Panc1 (cell line): ENCODE data around the gene SERTAD1. TPM values are rescaled to one million over a fixed set of nuclear protein-coding genes. Genes with fewer than 3 reads are reported as not detected.
"Not testable (repeated sequence)": the region's sequence is repeated elsewhere in the genome, so short reads cannot be mapped to it uniquely, and the experiment has no call there.

ENCODE experiments used
- ATAC-seq: fragments of 200-7000 bp; cut with Tn5 transposase; 2 replicates; pipeline ENCODE4 v1.9.1; 2020; ENCODE audit warnings: mild to moderate bottlenecking, moderate library complexity
- BruUV-seq: library from RNA; stranded (reverse); fragments of 400-500 nt; replicated peaks from 2 replicates; lab custom pipeline; 2021; lab: Mats Ljungman, UMichigan
- CTCF ChIA-PET: fragments of 300-600 bp; sonication (Branson Sonifier 250); formaldehyde crosslinking; loops from one replicate; lab custom pipeline; 2022; ENCODE audit warnings: antibody characterized with exemption; lab: Charles Lee
- POLR2A ChIA-PET: fragments of 300-600 bp; sonication (Branson Sonifier 250); formaldehyde crosslinking; loops from one replicate; lab custom pipeline; 2022; ENCODE audit warnings: antibody characterized with exemption; lab: Charles Lee
- DNase-seq: peaks from one replicate; pipeline ENCODE4 v3.0.0-alpha.2; 2010; ENCODE audit warnings: low read depth, low spot score
- H3K27ac ChIP-seq: 2 replicates; pipeline ENCODE4 v1.5.1; 2011; ENCODE audit warnings: mild to moderate bottlenecking, low read length, inconsistent platforms
- H3K27me3 ChIP-seq: fragments of 200-500 bp; sonication (Bioruptor generic); 2 replicates; pipeline ENCODE4 v1.6.0; 2014; ENCODE audit warnings: low read length, inconsistent platforms; ENCODE audit not compliant: control insufficient read depth, insufficient read depth
- H3K36me3 ChIP-seq: fragments of 200-500 bp; sonication (Bioruptor generic); 2 replicates; pipeline ENCODE4 v1.5.1; 2014; ENCODE audit warnings: inconsistent platforms, mild to moderate bottlenecking, low read length, moderate library complexity; ENCODE audit not compliant: control insufficient read depth, insufficient read depth
- H3K4me1 ChIP-seq: 2 replicates; pipeline ENCODE4 v1.5.1; 2011; ENCODE audit warnings: inconsistent platforms, mild to moderate bottlenecking, low read length, moderate library complexity; ENCODE audit not compliant: control insufficient read depth, insufficient read depth
- H3K4me3 ChIP-seq, 2 experiments: 2 replicates each; pipeline ENCODE4 v1.5.1; 2011 to 2012; ENCODE audit warnings: low read depth in 2 of 2, low read length in 2 of 2, mild to moderate bottlenecking in 2 of 2, inconsistent platforms in 1 of 2, moderate library complexity in 1 of 2
- H3K9me3 ChIP-seq: fragments of 200-500 bp; sonication (Bioruptor generic); 2 replicates; pipeline ENCODE4 v1.5.1; 2014; ENCODE audit warnings: low read depth, mild to moderate bottlenecking, inconsistent platforms, low read length, moderate library complexity; ENCODE audit not compliant: control insufficient read depth, insufficient read depth
- POLR2AphosphoS5 ChIP-seq: IDR thresholded peaks from 2 replicates; pipeline ENCODE4 v1.6.1; 2012; ENCODE audit warnings: mild to moderate bottlenecking, low read depth, low read length, moderate library complexity
- SIN3A ChIP-seq: IDR thresholded peaks from 2 replicates; pipeline ENCODE4 v1.6.1; 2012; ENCODE audit warnings: low read depth, mild to moderate bottlenecking, low read length, moderate library complexity, borderline replicate concordance; ENCODE audit not compliant: insufficient read depth
- TCF7L2 ChIP-seq: IDR thresholded peaks from 2 replicates; pipeline ENCODE4 v1.6.1; 2011; ENCODE audit warnings: mild to moderate bottlenecking, low read depth, low read length, inconsistent platforms
- in situ Hi-C: cut with HindIII; loops from 2 replicates; pipeline ENCODE4 v1.10.0; 2016; ENCODE audit warnings: low sequenced_read_pairs, low pct_unique_long_range_greater_than_20kb
- intact Hi-C: fragments of 100-400 bp; cut with micrococcal nuclease; formaldehyde crosslinking; loops from one replicate; pipeline ENCODE4 v1.10.0; 2022; ENCODE audit not compliant: unreplicated experiment
- total RNA-seq: library from RNA; stranded (reverse); gene quantifications from one replicate; pipeline ENCODE4 v1.2.1, GENCODE V29; 2021; ENCODE audit not compliant: unreplicated experiment
- TF ChIP-seq, protein P1 (sequence below): fragments of 450-650 bp; IDR thresholded peaks from 2 replicates; pipeline ENCODE4 v1.5.1; 2017; ENCODE audit warnings: mild to moderate bottlenecking
- TF ChIP-seq, protein P2 (sequence below), 2 experiments: IDR thresholded peaks; 2 replicates each; pipeline ENCODE4 v1.6.1; 2011 to 2012; ENCODE audit warnings: low read depth in 2 of 2, control low read depth in 1 of 2, low read length in 1 of 2, mild to moderate bottlenecking in 1 of 2, moderate library complexity in 1 of 2; ENCODE audit not compliant: insufficient read depth in 1 of 2

Gene SERTAD1
- total RNA-seq, 1 experiment from 2014 or later, result 13.4 TPM

DNA sequence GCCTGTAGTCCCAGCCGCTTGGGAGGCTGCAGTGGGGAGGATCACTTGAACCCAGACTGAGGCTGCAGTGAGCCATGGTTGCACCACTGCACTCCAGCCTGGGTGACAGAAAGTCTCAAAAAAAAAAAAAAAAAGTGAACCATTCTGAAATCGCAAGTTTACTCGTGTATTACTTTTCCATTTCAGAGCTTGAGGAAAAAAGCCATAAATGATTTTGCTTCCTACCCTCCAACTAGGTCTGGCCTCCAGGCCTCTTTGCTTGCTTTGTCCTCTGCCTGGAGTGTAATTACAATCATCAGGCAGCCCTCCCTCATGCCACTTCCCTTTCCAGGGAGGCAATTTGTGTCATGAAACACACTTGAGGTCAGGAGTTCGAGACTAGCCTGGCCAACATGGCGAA is 31.3 kb upstream of the SERTAD1 start:
- Histone ChIP-seq H3K9me3 (no peaks in the 10 kb centered on the region), H3K27me3 (no peaks in the 10 kb centered on the region), H3K4me1 (no peaks in the 10 kb centered on the region), H3K27ac (no peak overlapping the region), H3K4me3 (no peak overlapping the region), H3K36me3 (no peaks in the 10 kb centered on the region)
- in situ Hi-C loops (no loop called here), intact Hi-C loops (no loop called here)
- no peak for DNase-seq
- ChIA-PET CTCF (no interaction called here), POLR2A (no interaction called here)
- ATAC-seq, result no peak
- BruUV-seq, result no TSS peak
- TF ChIP-seq, protein P1, sequence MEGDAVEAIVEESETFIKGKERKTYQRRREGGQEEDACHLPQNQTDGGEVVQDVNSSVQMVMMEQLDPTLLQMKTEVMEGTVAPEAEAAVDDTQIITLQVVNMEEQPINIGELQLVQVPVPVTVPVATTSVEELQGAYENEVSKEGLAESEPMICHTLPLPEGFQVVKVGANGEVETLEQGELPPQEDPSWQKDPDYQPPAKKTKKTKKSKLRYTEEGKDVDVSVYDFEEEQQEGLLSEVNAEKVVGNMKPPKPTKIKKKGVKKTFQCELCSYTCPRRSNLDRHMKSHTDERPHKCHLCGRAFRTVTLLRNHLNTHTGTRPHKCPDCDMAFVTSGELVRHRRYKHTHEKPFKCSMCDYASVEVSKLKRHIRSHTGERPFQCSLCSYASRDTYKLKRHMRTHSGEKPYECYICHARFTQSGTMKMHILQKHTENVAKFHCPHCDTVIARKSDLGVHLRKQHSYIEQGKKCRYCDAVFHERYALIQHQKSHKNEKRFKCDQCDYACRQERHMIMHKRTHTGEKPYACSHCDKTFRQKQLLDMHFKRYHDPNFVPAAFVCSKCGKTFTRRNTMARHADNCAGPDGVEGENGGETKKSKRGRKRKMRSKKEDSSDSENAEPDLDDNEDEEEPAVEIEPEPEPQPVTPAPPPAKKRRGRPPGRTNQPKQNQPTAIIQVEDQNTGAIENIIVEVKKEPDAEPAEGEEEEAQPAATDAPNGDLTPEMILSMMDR, result no peak
- TF ChIP-seq, protein P2, sequence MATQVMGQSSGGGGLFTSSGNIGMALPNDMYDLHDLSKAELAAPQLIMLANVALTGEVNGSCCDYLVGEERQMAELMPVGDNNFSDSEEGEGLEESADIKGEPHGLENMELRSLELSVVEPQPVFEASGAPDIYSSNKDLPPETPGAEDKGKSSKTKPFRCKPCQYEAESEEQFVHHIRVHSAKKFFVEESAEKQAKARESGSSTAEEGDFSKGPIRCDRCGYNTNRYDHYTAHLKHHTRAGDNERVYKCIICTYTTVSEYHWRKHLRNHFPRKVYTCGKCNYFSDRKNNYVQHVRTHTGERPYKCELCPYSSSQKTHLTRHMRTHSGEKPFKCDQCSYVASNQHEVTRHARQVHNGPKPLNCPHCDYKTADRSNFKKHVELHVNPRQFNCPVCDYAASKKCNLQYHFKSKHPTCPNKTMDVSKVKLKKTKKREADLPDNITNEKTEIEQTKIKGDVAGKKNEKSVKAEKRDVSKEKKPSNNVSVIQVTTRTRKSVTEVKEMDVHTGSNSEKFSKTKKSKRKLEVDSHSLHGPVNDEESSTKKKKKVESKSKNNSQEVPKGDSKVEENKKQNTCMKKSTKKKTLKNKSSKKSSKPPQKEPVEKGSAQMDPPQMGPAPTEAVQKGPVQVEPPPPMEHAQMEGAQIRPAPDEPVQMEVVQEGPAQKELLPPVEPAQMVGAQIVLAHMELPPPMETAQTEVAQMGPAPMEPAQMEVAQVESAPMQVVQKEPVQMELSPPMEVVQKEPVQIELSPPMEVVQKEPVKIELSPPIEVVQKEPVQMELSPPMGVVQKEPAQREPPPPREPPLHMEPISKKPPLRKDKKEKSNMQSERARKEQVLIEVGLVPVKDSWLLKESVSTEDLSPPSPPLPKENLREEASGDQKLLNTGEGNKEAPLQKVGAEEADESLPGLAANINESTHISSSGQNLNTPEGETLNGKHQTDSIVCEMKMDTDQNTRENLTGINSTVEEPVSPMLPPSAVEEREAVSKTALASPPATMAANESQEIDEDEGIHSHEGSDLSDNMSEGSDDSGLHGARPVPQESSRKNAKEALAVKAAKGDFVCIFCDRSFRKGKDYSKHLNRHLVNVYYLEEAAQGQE (IDR thresholded peaks at IDR 0.05; ENCODE audit: insufficient read depth in 1 of 2, low read depth in 2 of 2, low read length in 1 of 2), result no peak
- TF ChIP-seq POLR2AphosphoS5 (no peak), TCF7L2 (no peak), SIN3A (no peak)

DNA sequence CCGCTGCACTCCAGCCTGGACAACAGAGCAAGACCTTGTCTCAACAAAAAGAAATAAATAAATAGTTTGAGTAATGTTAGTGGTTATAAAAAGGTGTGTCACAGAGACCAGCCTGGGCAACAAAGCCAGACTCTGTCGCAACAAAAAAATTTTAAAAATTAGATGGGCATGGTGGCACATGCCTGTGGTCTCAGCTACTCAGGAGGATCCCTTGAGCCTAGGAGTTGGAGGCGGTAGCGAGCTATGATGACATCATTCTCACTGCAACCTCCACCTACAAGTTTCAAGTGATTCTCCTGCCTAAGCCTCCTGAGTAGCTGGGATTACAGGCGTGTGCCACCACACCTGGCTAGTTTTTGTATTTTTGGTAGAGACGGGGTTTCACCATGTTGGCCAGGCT is 28.2 kb upstream of the SERTAD1 start:
- H3K9me3 ChIP-seq, DNase-seq, H3K27ac ChIP-seq, H3K4me1 ChIP-seq, BruUV-seq, CTCF ChIA-PET, H3K4me3 ChIP-seq, intact Hi-C loops, H3K36me3 ChIP-seq, H3K27me3 ChIP-seq, in situ Hi-C loops, ATAC-seq, POLR2A ChIA-PET: not testable (repeated sequence)

DNA sequence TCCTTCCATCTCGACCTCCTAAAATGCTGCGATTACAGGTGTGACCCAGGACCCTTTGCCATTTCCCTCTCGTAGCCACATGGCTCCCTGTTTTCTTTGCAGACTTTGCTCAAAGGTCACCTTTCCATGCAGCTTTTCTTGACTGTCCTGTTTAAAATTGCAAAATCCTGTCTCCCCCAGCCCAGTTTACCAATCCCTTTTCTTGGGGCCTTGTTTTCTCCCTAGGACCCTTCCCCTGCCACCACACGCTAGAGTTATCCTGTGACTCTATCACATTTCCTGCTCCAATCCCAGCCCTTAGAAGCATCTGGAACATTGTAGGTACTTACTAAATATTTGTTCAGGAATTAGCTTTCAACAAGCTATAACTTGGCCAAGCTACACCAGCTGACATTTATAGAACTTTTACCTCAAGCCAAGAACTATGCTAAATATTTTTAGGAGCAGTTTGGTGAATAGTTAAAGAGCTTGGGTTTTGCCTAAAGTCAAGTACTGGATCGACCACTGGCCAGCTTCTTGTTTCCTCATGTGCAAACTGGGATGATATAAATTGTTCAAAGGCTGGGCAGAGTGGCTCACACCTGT is 27.5 kb upstream of the SERTAD1 start:
- in situ Hi-C loops (no loop called here), intact Hi-C loops (no loop called here)
- no peaks in the 10 kb centered on the region for H3K27me3 ChIP-seq
- no peak overlapping the region for H3K27ac ChIP-seq
- H3K4me1 ChIP-seq, result no peaks in the 10 kb centered on the region
- TF ChIP-seq, protein P2 (IDR thresholded peaks at IDR 0.05; ENCODE audit: insufficient read depth in 1 of 2, low read depth in 2 of 2, low read length in 1 of 2), result no peak
- TF ChIP-seq POLR2AphosphoS5 (no peak), SIN3A (no peak), TCF7L2 (no peak)
- TF ChIP-seq, protein P1, result no peak
- POLR2A ChIA-PET, result interaction anchor here (0.6 kb wide), 2 partner anchors 9 kb away, joined by 9 to 10 read pairs; partner anchors contain the start of gene SERTAD3
- H3K9me3 ChIP-seq, result no peaks in the 10 kb centered on the region
- no peak overlapping the region for H3K4me3 ChIP-seq
- DNase-seq (no peak), ATAC-seq (no peak)
- CTCF ChIA-PET, result no interaction called here
- no TSS peak for BruUV-seq
- no peaks in the 10 kb centered on the region for H3K36me3 ChIP-seq
